A673 (cell line): ENCODE measurements around the gene CAPN13.

ENCODE experiments used
- CTCF ChIP-seq: fragments of 300-800, 200-600 bp; sonication (generic); conservative IDR thresholded peaks from 2 replicates; pipeline ENCODE4 v1.5.1; 2017; ENCODE audit warnings: low read depth, mild to moderate bottlenecking, antibody characterized with exemption, low read length, moderate library complexity, mixed read lengths
- EZH2 ChIP-seq: fragments of 200-600 bp; sonication (generic); IDR thresholded peaks from 2 replicates; pipeline ENCODE4 v1.6.1; 2017; ENCODE audit warnings: borderline replicate concordance, low read depth, mild to moderate bottlenecking, mixed read lengths, antibody characterized with exemption, low read length; ENCODE audit not compliant: poor library complexity, severe bottlenecking

GRCh38 chr2:30702694-30703093 is 104.6 kb downstream of the CAPN13 start:
- no peak for TF ChIP-seq CTCF
- no peak for TF ChIP-seq EZH2
